IPS-11a (cell line): ENCODE data around the gene HTT.

ENCODE experiments used
- H3K4me3 ChIP-seq: one replicate; pipeline ENCODE4 v1.5.1; 2013; ENCODE audit warnings: low read depth, low read length, control low read depth

HTT gene

DNA sequence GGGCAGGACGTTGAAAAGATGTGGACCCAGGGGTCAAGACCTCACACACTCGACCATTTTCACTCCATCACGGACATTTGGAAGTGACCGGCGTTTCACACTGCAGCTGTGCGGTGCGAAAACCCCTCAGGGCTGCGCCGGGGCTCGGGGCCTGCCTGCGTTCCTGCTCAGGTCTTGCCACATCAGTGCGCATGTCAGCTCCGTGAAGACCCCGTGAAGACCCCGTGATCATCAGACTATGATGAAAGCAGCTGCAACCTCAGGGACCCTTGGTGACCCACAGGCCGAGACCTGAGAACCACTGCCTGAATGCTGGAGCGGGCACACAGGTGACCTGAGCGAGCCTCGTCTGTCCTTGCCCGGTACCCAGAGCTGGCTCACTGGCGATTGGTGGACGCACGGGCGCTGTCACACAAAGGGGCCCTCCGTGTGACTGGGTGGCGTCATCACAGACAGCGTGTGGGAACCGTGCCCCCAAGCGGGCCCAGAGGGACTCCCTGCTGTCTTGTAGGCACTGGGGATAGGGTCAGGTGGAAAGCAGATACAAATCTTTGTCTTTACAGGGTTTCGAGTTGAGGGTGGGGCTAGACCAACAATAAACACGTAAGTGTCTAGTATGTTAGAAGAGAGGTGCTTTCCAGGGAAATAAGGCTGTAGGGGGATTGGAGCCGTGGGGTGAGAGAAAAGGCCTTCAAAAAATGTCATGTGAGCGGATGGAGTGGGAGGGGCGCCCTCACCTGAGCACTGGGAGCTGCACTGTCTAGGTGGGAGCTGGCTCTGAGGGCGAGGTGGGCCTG is 187.1 kb downstream of the HTT start:
- H3K4me3 ChIP-seq = no peak overlapping the region

DNA sequence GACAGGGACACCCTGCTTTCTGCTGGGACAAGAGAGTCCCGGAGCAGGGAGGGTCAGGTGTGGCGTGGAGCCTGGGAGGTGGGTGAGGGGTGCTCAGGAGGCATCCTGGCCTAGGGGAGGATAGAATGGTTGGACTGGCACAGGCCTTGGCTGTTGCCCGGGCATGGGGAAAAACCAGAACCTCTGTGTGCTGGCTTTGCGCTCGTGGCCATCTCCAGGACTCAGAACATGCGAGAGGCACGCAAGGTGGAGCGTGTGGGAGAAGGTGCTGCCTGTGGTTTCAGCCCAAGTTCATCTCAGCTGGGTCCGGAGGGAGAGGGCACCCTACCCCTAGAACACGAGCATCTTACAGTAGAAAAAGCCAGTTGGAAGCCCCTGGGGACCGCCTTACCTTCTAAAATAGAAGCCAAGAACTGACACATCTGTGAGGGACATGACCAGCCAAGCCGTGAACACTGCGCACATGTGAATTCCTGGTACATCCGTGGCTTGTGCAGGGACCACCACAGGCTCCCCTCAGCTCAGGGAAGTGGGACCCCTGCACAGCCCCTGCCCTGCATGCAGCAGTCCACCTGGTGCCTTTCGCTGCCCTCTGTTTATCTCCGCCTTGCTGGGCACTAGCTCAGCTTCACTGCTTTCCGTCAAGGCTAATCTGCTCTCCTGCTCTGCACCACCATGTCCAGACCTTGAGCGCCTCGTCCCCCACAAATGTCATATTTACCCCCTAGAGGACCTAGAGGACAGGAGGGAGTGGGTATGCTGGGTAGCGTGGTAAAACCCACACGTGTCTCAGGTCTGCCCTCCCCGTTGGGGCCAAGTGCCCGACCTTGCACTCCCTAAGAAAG is 187.9 kb downstream of the HTT start:
- H3K4me3 ChIP-seq = no peak overlapping the region

DNA sequence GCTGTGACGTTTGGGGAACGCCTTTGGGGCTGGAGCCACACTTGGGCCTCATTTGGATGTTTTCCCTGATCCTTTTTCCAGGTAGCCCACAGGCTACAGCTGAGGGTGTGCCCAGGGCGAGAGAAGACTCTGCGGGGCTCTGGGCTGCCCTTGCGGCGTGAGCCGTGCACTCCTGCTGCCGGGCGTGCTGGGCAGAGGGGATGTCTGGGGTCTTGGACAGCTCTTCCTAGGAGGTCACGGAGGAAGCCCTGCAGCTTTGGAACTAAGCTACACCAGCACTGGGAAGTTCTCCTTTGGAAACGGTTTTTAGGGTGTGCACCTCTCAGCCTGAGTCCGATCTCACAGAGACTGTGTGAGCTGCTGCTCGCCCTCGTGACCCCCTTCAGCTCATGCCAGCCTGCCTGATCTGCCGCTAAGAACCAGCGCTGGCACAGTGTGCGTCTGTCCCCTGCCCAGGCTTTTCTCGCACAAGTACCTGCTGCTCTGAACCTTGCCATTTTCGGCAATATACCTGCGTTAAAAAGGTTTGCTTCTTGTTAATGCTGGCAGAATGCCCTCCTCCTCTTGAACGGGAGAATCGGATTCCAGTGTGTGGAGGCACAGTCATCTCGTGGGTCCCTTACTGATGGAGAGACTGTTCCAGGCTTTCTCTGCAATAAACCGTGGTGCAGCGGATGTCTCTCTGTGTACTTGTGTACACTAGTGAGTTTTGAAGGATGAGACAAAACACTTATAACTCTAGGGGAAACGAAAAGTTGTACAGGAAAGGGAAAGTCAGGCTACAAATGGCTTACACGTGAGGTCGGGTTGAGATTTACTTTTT is 188.8 kb downstream of the HTT start:
- no peak overlapping the region for H3K4me3 ChIP-seq

DNA sequence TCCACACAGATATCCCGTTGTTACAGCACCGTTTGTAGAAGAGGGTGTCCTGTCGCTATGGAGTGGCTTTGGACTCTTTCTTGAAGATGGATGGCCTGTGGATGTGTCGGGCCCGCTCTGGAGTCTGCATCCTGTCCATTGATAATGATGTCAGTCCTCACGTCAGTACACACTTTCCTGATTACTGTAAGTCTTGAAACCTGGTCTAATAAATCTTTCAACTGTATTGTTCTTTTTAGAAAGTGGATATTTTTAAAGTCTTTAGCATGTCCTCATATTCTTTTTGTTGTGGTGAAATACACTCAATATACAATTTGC is 189.4 kb downstream of the HTT start:
- no peak overlapping the region for H3K4me3 ChIP-seq

DNA sequence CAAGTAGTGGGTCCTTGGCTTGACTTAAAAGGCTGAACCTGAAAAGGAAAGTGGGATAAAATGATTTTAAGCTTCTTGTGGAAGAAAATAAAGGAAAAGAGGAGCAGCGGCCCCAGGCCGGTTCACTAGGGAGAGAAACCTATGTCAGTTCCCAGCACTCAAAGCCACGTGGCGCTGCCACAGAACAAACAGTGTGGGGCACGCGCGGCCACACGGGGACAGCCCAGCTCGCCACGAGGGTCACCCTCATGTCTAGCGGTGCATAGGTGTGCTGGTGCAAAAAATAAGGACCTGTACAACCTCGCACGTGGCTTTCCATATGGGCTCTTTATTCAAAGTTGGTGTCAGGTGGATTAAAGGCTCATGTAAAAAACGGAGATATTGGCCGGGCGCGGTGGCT is 191.6 kb downstream of the HTT start:
- H3K4me3 ChIP-seq = no peak overlapping the region

DNA sequence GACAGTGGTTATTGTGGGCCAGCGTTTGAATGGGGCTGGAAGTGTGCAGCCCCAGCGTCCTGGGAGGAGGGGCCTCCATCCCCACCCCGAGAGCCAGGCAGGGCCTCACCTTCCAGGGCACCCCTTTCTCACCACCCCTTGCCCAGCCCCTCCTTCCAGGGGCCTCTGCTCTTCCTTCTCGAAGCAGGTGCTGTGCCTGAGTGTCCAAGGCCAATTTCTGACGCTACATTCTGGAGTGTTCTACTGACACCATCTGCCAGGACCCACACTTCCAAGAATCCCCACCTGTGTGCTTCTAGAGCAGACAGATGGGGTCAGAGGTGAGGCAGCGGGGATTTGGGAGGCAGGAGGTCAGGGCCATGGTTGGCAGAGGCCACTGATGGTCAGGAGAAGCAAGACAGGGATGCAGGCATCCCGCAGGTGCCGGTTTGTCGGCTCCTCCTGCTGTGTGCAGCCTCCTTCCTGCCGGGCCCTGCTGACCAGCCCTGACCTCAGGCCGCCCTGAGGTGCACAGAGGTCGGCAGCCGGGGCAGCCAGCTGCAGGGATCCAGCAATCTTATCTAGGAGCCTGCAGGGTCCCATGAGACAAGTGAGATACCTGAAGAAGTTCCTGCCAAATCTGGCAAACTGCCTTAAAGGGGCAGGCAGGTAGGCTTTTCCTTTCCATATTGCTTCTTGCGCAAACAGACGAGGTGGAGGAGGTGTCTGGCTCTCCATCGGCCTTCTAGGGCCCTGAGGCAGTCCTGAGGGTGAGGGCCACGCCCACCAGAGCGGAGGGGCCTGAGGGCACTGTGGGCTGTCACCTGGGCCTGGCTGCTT is 193.3 kb downstream of the HTT start:
- H3K4me3 ChIP-seq = no peak overlapping the region

DNA sequence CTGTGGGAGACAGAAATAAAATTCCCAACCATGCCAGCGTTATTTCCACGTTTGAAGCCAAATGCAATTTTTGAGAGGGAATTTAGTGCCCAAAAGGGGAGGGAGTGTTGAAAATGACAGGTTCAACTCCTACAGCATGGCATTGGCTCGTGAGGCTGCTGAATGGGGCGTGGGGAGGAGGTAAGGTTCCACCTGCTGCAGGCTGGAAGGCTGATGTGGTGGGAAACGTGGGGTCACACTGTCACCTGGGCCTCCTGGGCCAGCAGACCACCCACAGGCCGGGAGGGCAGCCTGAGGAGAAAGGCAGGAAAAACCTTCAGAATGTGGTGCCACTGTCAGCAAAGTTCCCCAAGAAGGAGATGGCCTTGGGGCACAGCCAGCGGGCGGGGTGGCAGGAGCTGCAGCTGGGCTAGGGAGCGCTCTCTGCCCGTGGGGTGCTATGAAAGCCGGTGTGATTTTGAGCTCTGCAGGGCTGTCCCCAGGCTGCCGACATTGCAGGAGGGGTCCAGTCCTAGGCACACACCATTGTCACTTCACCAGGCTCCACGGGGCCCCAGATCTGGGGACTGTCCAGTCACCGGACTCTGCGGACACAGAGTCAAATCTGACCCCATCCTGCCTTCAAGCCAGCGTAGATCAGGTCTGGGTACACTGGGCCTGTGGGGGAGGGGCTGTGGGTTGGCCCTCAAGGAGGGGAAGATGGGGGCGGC is 194.1 kb downstream of the HTT start:
- H3K4me3 ChIP-seq = no peak overlapping the region

DNA sequence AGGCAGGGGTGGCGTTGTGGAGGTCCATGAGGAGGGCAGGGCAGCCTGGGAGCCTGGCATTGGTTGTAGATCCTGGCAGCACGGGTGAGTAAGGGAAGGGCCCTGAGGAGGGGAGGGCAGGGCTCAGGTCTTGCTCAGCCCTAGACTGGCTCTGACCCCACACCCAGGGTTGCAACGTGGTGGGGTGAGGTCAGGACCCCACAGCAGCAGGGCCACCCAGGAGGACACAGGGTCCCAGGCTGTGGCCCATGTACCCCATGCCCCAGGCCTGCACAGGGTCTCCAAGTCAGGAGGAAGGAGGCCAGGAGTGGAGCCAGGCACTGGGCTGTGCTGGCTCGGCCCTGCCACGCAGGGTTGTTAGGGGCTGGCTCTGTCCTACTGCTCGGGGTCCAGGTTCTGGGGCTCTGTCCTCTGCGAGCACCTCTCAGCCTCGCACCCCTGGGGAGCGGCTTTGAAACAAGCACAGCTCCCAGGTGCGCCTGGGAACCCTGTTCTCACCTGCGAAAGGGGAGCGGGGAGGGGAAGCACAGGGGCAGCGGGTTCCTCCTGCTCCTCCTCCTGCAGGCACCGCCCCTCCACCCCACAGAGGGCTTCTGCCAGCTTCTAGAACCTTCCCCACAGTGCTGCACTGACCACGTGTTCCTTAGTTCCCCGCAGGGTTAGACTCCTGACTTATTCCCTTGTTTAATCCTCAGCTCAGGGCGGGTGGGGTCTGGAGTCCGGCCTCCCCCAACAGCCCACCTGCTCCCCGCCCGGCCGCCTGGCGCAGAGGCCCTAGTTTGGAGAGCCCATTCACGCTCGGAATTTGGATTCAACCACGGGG is 194.8 kb downstream of the HTT start:
- no peak overlapping the region for H3K4me3 ChIP-seq

DNA sequence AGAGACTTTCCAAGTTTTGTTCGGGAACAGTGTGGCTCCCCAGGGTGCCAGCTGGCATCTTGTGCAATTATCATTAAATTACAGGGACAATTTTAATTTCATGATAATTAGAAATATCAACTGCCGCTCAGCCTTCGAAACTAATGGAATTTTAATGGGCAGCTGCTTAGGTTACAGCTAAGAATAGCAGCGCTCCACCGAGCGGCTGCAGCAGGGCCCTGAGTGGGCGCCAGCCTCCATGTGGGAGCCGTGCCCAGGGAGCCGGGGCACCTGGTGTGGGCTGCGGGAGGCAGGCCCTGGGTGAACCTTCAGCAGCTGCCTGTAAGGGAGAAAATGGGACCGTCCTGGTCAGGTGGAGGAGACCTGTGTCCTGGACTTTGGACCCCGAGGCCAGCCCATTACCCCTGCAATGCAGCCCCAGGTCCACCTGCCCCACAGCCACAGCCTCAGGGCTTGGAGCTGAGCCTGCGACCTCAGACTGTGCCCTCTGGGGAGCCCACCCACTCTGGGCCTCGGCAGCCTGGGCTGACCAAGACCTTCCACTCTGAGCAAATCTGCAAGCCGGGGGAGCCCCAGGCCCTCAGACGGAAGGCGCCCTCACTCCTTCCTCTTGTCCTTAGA is 195.6 kb downstream of the HTT start:
- no peak overlapping the region for H3K4me3 ChIP-seq

DNA sequence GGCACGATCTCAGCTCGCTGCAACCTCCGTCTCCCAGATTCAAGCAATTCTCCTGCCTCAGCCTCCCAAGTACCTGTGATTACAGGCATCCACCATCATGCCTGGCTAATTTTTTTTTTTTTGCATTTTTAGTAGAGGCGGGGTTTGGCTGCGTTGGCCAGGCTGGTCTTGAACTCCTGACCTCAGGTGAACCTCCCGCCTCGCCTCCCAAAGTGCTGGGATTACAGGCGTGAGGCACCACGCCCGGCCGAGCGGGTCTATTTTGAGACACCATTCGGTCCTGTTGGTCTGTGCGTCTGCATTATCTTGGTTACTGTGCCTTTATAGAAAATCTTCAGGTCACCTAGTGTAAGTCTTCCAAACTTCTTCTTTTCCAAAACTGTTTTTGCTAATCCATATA is 196.7 kb downstream of the HTT start:
- no peak overlapping the region for H3K4me3 ChIP-seq

DNA sequence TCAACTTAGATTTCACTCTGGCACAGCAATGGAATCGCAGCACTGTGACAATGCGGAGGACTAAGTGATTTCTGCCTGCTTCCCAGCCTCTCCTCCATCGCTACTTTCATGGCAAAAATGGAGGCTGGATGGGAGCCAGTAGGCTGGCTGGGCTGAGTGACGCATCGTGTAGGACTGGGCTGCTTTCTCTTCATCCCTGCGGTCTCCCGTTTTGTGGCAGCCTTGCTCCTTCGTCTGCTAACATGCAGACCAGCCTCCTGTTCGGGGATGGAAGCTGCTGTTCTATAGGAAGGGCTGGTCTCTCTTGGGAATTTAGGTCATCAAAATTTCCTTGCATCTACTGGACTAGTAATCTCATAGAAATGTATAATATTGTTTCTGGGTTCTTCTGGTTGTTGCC is 202.5 kb downstream of the HTT start:
- no peak overlapping the region for H3K4me3 ChIP-seq

DNA sequence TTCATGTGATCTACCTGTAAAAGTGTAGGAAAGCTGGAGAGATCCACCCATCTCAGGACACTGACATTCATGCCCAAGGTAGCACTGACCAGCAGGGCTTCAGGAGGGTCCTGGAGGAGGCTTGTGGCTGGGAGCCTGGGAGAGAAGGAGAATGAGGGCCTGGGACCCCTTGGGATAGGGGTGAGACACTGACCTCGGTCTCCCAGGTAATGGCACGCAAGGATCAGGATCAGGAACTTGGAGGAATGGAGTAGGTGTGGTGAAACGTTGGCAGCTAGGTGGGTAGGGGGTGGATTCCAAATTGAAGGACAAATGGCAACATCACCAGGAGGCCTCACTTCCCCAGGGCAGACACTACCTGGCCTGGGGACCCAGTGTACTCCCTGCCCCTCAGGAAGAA is 206.0 kb downstream of the HTT start:
- no peak overlapping the region for H3K4me3 ChIP-seq

DNA sequence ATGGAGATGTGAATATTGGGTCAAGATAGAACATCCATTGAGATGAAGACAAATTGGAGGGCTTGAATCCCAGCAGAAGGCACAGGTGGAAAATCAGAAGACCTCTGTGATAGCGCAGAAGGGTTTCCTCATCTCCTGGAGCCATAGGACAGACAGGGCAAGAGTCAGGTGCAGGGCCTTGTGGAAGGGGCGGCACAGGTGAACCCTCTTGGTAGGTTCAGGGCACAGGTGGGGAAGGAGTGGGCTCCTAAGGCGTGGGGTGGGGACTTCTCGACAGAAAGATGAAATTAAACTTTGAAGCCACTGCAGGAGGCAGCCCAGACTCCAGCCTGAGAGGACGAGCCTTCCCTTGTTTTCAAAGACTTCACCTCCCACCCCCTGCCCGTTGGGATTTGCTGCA is 209.0 kb downstream of the HTT start:
- H3K4me3 ChIP-seq = no peak overlapping the region

DNA sequence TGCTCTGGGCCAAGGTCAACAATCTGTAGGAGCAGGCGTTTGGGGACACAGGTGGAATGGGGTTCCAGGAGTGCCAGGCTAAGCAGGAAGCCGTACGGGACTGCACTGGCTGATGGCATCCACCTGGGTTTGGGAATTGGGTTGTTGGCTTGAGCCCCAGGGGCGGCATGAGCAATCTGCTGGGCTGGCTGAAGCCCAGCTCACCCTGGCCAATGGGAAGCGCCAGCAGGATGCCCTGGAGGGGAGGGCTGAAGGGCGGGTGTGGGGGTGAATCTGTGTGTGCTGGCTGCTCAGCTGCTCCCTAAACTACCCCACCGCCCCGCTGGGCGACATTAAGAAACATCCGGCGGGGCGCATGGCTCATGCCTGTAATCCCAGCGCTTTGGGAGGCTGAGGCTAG is 209.4 kb downstream of the HTT start:
- no peak overlapping the region for H3K4me3 ChIP-seq

DNA sequence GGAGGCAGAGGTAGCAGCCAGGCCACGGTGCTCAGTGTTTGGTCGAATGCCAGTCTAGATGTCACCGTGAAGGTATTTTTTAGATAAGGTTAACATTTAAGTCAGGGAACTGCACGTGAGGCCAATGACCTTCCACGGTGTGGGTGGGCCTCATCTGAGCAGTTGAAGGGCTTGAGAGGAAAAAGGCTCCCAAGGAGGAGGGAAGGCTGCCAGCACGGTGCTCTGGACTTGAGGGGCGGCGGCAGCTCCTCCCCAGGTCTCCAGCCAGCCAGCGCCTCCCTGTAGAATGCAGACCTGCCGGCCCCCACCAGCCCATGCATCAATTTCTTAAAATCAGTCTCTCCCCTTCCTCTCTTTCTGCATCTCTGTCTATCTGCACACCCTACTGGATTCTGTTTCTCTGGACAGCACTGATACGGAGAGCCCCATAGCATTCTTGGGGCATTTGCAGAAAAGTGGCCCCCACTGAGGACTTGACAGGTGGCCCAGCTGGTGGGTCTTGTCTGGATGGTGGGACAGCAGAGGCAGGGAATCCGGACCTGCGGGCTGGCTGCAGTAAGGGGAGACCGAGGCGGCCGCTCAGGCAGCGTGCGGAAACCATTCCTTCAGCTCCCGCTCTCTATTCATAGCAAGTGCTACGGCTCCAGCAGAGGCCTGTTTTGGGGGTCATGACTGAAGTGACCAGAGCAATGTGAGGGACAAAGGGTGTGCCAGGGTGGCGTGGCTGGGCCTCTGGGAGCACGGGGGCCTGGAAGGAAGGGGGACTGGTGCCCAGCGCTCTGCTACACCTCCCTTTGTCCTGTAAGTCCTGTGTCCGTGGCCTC is 210.5 kb downstream of the HTT start:
- H3K4me3 ChIP-seq = no peak overlapping the region

DNA sequence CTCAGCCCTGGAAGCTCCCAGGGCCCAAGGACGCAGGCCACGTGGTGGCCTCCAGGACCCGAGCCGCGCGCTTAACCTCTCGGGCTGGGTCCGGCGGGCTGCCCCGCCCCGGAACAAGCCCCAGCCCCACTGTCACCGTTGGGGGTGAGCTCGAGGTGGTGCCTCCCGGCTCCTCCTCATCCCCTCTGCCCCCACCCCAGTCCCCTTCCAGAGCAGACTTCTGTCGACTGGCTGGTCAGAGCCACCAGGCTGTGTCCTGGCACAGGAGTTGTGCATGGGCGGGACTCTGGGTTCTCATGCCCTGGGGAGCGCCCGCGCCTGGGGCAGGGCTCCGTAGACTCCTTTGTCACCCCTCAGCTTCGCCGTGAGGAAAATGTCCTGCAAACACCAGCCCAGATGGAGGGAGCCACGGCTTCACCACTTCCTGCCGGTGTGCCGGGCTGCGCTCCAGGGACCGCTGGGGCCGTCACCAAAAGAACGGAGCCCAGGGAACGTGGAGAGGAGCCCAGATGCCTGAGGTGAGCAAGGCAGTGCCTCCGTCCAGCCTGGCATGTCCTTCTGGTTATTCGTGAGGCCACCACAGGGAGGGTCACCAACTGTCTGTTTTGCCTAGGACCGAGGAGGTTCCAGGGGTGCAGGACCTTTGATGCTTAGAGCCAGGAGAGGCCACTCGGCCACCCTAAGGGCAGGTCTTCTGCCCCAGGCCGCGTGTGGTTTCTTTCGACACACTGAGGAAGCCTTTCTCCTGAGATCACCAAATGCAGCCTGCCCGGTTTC is 211.3 kb downstream of the HTT start:
- no peak overlapping the region for H3K4me3 ChIP-seq
